Vagina (tissue), 2 donors: Measurements from ENCODE around the gene CCDC18. TPM values are rescaled to one million over a fixed set of nuclear protein-coding genes. Genes with fewer than 3 reads are reported as not detected.
"Not testable (repeated sequence)": the region's sequence is repeated elsewhere in the genome, so short reads cannot be mapped to it uniquely, and the experiment has no call there.

Source experiments
- DNase-seq, 2 donors: peaks; one replicate each; pipeline ENCODE4 v3.0.0-alpha.2; 2017; ENCODE audit errors: extremely low spot score in 2 of 2
- H3K27ac ChIP-seq: fragments of 200-600 bp; sonication (generic); one replicate; pipeline ENCODE4 v1.5.1; 2019
- H3K27me3 ChIP-seq: fragments of 200-600 bp; sonication (generic); one replicate; pipeline ENCODE4 v1.5.1; 2019
- H3K36me3 ChIP-seq, 2 donors: fragments of 200-600 bp; sonication (generic); one replicate each; pipeline ENCODE4 v1.5.1; 2017 to 2019
- H3K4me1 ChIP-seq: fragments of 200-600 bp; sonication (generic); one replicate; pipeline ENCODE4 v1.5.1; 2019
- H3K4me3 ChIP-seq, 2 donors: fragments of 200-600 bp; sonication (generic); 1 replicate in 1 of 2; 2 replicates in 1 of 2; pipeline ENCODE4 v1.5.1; 2016 to 2019
- H3K9me3 ChIP-seq: fragments of 200-600 bp; sonication (generic); one replicate; pipeline ENCODE4 v1.5.1; 2019
- POLR2A ChIP-seq, 2 donors: fragments of 450-650 bp; IDR thresholded peaks; one replicate each; pipeline ENCODE4 v1.6.1; 2017; ENCODE audit warnings: antibody characterized with exemption in 2 of 2, mild to moderate bottlenecking in 2 of 2, moderate library complexity in 2 of 2
- POLR2AphosphoS5 ChIP-seq, 2 donors: sonication (generic); formaldehyde crosslinking; IDR thresholded peaks; one replicate each; pipeline ENCODE4 v1.9.0; 2017; ENCODE audit warnings: antibody characterized with exemption in 2 of 2, mild to moderate bottlenecking in 2 of 2, low read depth in 1 of 2; ENCODE audit not compliant: insufficient read depth in 1 of 2
- intact Hi-C: fragments of 100-400 bp; cut with DNase I; formaldehyde crosslinking; loops from one replicate; pipeline ENCODE4 v1.15.1; 2023
- total RNA-seq: library from RNA; depleted of rRNA; stranded (reverse); fragments of >200 nt; gene quantifications from one replicate; pipeline ENCODE4 v1.2.3, GENCODE V29; 2016
- TF ChIP-seq, protein P1 (sequence below), 3 experiments: fragments of 450-650 bp in 2 of 3; fragments of 200-600 bp in 1 of 3; sonication (generic) in 1 of 3; IDR thresholded peaks; one replicate each; pipeline ENCODE4 v1.5.1; 2017 to 2019; ENCODE audit warnings: antibody characterized with exemption in 3 of 3, mild to moderate bottlenecking in 2 of 3, moderate library complexity in 2 of 3

CCDC18 gene
- total RNA-seq, 1 donor from 2014 or later = 17.7 TPM

DNA sequence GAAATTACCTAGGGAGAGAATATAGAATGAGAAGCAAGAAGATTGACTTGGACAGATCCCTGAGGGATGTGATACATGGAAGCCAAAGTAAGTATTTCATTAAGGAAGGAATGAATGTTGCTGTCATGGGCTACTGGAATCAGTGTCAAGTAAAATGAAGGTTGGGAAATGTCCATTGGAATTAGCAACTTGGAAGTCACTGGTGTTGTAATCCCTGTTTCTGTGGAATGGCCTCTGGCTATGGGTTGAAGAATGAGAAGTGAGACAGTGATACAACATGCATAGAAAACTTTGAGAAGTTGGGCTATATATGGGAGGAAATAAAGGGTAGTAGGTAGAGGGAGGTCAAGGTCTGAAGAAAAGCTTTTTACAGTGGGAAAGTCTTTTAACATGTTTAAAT lies 54.7 kb downstream of the CCDC18 start:
- no peak for DNase-seq
- intact Hi-C loops = no loop called here
- H3K27me3 ChIP-seq = no peaks in the 10 kb centered on the region
- H3K4me1 ChIP-seq = no peaks in the 10 kb centered on the region
- H3K9me3 ChIP-seq = no peaks in the 10 kb centered on the region
- no peaks in the 10 kb centered on the region for H3K36me3 ChIP-seq
- H3K4me3 ChIP-seq = no peak overlapping the region
- TF ChIP-seq POLR2AphosphoS5 (IDR thresholded peaks at IDR 0.05; ENCODE audit: insufficient read depth in 1 of 2, low read depth in 1 of 2) = no peak
- no peak for TF ChIP-seq POLR2A (IDR thresholded peaks at IDR 0.05)
- TF ChIP-seq, protein P1, sequence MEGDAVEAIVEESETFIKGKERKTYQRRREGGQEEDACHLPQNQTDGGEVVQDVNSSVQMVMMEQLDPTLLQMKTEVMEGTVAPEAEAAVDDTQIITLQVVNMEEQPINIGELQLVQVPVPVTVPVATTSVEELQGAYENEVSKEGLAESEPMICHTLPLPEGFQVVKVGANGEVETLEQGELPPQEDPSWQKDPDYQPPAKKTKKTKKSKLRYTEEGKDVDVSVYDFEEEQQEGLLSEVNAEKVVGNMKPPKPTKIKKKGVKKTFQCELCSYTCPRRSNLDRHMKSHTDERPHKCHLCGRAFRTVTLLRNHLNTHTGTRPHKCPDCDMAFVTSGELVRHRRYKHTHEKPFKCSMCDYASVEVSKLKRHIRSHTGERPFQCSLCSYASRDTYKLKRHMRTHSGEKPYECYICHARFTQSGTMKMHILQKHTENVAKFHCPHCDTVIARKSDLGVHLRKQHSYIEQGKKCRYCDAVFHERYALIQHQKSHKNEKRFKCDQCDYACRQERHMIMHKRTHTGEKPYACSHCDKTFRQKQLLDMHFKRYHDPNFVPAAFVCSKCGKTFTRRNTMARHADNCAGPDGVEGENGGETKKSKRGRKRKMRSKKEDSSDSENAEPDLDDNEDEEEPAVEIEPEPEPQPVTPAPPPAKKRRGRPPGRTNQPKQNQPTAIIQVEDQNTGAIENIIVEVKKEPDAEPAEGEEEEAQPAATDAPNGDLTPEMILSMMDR (IDR thresholded peaks at IDR 0.05) = no peak
- H3K27ac ChIP-seq = no peak overlapping the region

DNA sequence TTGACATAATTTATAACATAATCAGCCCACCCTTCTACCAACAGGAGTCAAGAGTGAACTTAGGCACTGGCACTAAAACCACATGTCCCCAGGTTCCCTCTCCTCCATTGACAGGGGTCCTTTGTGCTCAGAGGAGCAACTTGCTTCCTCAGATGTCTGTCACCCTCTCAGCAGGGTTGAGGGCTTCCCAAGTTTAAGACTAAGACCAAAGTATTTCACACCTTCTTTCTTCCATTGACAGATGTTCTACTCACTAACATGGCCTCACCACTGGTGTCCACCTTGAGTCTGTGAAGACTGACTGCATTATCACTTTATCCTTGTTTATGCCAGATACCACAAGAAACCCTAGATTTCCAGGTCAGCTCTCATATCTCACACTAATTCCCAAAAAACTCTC lies 56.5 kb downstream of the CCDC18 start:
- TF ChIP-seq POLR2AphosphoS5 (IDR thresholded peaks at IDR 0.05; ENCODE audit: insufficient read depth in 1 of 2, low read depth in 1 of 2) (no peak), POLR2A (IDR thresholded peaks at IDR 0.05) (no peak)
- TF ChIP-seq, protein P1 (IDR thresholded peaks at IDR 0.05) = no peak
- Histone ChIP-seq H3K36me3 (no peaks in the 10 kb centered on the region), H3K4me1 (no peaks in the 10 kb centered on the region), H3K27me3 (no peaks in the 10 kb centered on the region), H3K9me3 (no peaks in the 10 kb centered on the region), H3K4me3 (no peak overlapping the region), H3K27ac (no peak overlapping the region)
- DNase-seq = no peak
- intact Hi-C loops = no loop called here

DNA sequence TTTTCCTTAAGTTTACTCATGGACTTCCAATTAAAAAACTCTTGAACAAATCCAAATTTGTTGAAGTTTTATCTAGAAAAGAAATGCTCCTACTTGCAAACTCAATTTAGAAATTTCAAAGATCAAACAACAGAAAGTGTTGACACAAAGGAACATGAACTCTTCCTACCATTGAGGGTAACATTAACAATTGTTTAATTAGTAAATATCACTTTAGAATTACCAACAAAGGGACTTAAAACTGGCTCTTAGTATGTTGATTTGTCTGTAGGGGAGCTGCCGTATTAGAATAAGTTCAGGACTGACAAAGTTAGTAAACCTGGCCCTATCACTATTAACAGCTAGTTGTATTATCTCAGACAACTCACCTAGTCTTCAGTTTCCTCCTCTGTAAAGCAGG lies 57.9 kb downstream of the CCDC18 start:
- no peak for DNase-seq
- Histone ChIP-seq H3K27ac (no peak overlapping the region), H3K4me1 (no peaks in the 10 kb centered on the region), H3K4me3 (no peak overlapping the region), H3K9me3 (no peaks in the 10 kb centered on the region), H3K27me3 (no peaks in the 10 kb centered on the region), H3K36me3 (peaks cover 0 to 4% of the 10 kb centered on the region in 2 donors)
- intact Hi-C loops = no loop called here
- TF ChIP-seq, protein P1 (IDR thresholded peaks at IDR 0.05) = no peak
- TF ChIP-seq POLR2A (IDR thresholded peaks at IDR 0.05) (no peak), POLR2AphosphoS5 (IDR thresholded peaks at IDR 0.05; ENCODE audit: insufficient read depth in 1 of 2, low read depth in 1 of 2) (no peak)

DNA sequence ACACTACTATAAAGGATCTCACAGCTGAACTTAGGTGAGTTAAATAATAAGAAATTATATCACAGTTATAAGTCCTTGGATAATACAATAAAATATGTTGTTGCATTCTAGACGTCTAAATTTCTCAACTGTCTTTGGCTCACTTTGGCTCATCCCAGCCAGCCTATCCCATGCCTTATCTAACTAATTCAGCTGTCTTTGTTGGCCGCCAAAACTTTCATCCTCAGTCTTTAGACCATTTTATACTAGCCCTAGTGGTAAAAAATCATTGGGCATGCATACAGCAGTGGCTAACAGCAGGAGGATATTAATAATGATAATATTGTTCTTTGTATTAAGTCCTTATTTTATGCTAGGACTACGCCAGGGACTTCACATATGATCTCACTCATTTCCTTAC lies 59.3 kb downstream of the CCDC18 start:
- TF ChIP-seq POLR2AphosphoS5 (IDR thresholded peaks at IDR 0.05; ENCODE audit: insufficient read depth in 1 of 2, low read depth in 1 of 2) (no peak), POLR2A (IDR thresholded peaks at IDR 0.05) (no peak)
- TF ChIP-seq, protein P1 (IDR thresholded peaks at IDR 0.05) = no peak
- DNase-seq = no peak
- Histone ChIP-seq H3K36me3 (peaks cover 0 to 4% of the 10 kb centered on the region in 2 donors), H3K4me1 (no peaks in the 10 kb centered on the region), H3K9me3 (no peaks in the 10 kb centered on the region), H3K27ac (no peak overlapping the region), H3K4me3 (no peak overlapping the region), H3K27me3 (no peaks in the 10 kb centered on the region)
- intact Hi-C loops = no loop called here

DNA sequence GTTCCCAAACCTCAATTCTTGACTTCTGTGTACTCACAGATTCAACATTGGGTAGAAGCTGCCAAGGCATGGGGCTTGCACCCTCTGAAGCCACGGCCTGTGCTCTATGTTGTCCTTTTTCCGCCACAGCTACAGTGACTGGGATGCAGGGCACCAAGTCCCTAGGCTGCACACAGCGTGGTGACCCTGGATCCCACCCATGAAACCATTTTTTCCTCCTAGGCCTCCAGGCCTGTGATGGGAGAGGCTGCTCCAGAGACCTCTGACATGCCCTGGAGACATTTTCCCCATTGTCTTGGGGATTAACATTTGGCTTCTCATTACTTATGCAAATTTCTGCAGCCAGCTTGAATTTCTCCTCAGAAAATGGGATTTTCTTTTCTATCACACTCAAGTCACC lies 62.7 kb downstream of the CCDC18 start:
- H3K27ac ChIP-seq, H3K4me1 ChIP-seq, H3K27me3 ChIP-seq, DNase-seq, H3K9me3 ChIP-seq, H3K36me3 ChIP-seq, H3K4me3 ChIP-seq: not testable (repeated sequence)
- intact Hi-C loops = loop anchor here (2.0 kb wide), 1 partner anchor 30 kb away; no protein-coding TSS in a partner anchor
